COLO668 (cell line): ENCODE measurements around the gene SUPV3L1.

Experiments
- DNase-seq: peaks from one replicate; lab custom pipeline; 2025; ENCODE audit not compliant: unreplicated experiment; lab: John Stamatoyannopoulos, UW

The SUPV3L1 gene

GRCh38 chr10:69254877-69255276 is 74.8 kb downstream of the SUPV3L1 start:
- no peak for DNase-seq
